ENCODE data around the gene ALPG.

Gene ALPG

GRCh38 chr2:232457121-232458011, 50.7 kb downstream of the ALPG start:
- no peak for DNase-seq (ENCODE audit: low read depth in 2 of 2, low spot score in 1 of 2)

GRCh38 chr2:232458051-232458660, 51.5 kb downstream of the ALPG start:
- DNase-seq (ENCODE audit: low read depth in 2 of 2, low spot score in 1 of 2) = no peak

- DNase-seq (ENCODE audit: low read depth in 2 of 2, low spot score in 1 of 2) = no peak
Measured at GRCh38 chr2:232458661-232459418, 52.2 kb downstream of the ALPG start.

GRCh38 chr2:232459419-232460035, 52.9 kb downstream of the ALPG start:
- no peak for DNase-seq (ENCODE audit: low read depth in 2 of 2, low spot score in 1 of 2)

DNA sequence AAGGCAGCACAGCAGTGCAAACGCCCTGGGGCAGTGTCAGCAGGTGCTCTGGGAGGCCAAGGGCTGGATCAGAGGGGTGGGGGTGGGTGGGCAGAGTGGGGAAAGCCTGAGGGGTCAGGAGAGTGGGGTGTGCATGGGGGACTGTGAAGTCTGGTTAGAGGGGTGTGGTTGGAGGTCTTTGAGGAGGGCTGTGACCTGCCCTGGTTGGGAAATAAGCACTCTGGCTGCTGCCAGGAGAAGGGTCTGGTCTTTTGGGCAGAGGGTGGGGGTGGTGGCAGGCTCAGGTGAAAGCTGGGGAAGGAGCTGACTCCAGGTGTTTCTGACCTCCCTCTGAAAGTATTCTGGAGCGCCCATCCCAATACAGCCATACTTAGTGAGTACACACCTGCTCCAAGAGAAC, 53.5 kb downstream of the ALPG start:
- no peak for DNase-seq (ENCODE audit: low read depth in 2 of 2, low spot score in 1 of 2)
